ENCODE measurements around the gene RAP1GAP. TPM values are rescaled to one million over a fixed set of nuclear protein-coding genes. Genes with fewer than 3 reads are reported as not detected.

Gene RAP1GAP
- total and polyA plus RNA-seq, 9 of the 15 experiments (the other 6 are each of a cell fraction or from before 2014, with no cell fraction given), result 0.29 to 30.2 (median 19.2) TPM

GRCh38 chr1:21655748-21656147 is 13.4 kb downstream of the RAP1GAP start:
- H3K27ac ChIP-seq (ENCODE audit: extremely low read depth, low read depth, low read length), result no peak overlapping the region
- H3K4me3 ChIP-seq, result no peak overlapping the region
- WGBS (ENCODE audit: insufficient coverage, low coverage, missing lambda C conversion rate), result 26% methylated on average over 4 of the region's 4 CpGs
- peaks cover 7% of the 10 kb centered on the region for H3K79me2 ChIP-seq (ENCODE audit: control insufficient read depth, insufficient read depth, low read length)
- H3K36me3 ChIP-seq (ENCODE audit: control insufficient read depth, insufficient read depth, low read length), result no peaks in the 10 kb centered on the region
- in situ Hi-C loops (cut with MboI), result loop anchor here (5.0 to 25.0 kb wide), 3 partner anchors 143 to 401 kb away; partner anchors contain the start of gene ALPL
- ATAC-seq (peak; percentile 59), FAIRE-seq (peak; percentile 49), DNase-seq (ENCODE audit: extremely low read depth in 1 of 4, low spot score in 3 of 4) (peak; percentile 49 to 75 (median 60))
- H3K9me3 ChIP-seq (replicated peaks; ENCODE audit: control insufficient read depth, insufficient read depth, low read depth, low read length), result no peaks in the 10 kb centered on the region
- peaks cover 7% of the 10 kb centered on the region for H3K9me1 ChIP-seq (ENCODE audit: control insufficient read depth, insufficient read depth, low read length)
- no peak overlapping the region for H3K4me2 ChIP-seq (ENCODE audit: insufficient read depth, low read length)
- H4K20me1 ChIP-seq (replicated peaks; ENCODE audit: control insufficient read depth, insufficient read depth, low read length), result peaks cover 41% of the 10 kb centered on the region
- POLR2A ChIA-PET, result interaction anchor here (0.5 to 2.0 kb wide), 8 partner anchors 9 to 398 kb away, joined by 3 to 5 read pairs (median 3); no protein-coding TSS in a partner anchor
- intact Hi-C loops (cut with micrococcal nuclease), result loop anchor here (5.0 kb wide), 4 partner anchors 143 to 418 kb away; no protein-coding TSS in a partner anchor
- CTCF ChIA-PET (ENCODE audit: low intra/inter-chr PET ratio), result no interaction called here
- peak overlapping the region in 1 of 2 experiments; percentile 5; a peak in 1 of 4 replicates for H3K9ac ChIP-seq (ENCODE audit: insufficient read depth in 1 of 2, low read depth in 2 of 2, low read length in 2 of 2)
- BruUV-seq (replicated peaks), result no TSS peak
- peaks cover 24 to 48% of the 10 kb centered on the region in 2 experiments; a peak in 4 of 5 replicates for H3K4me1 ChIP-seq (replicated peaks in 1 of 2; ENCODE audit: control insufficient read depth in 2 of 2, insufficient read depth in 2 of 2, low read length in 2 of 2)
- H2AFZ ChIP-seq (ENCODE audit: low read depth, low read length), result no peak overlapping the region
- H3K27me3 ChIP-seq (ENCODE audit: control insufficient read depth in 2 of 2, insufficient read depth in 2 of 2, low read length in 2 of 2), result no peaks in the 10 kb centered on the region; a peak in 1 of 5 replicates
- TF ChIP-seq RAD21 (CRISPR knock-in tag; conservative IDR thresholded peaks at IDR 0.05 in 1 of 2, IDR thresholded peaks at IDR 0.05 in 1 of 2) (peak; percentile 5 to 49; a peak in 2 of 4 replicates), ZMIZ1 (IDR thresholded peaks at IDR 0.05; ENCODE audit: low read depth in 2 of 2, low read length in 2 of 2) (no peak), PKNOX1 (IDR thresholded peaks at IDR 0.05) (no peak), FOXP1 (CRISPR knock-in tag; IDR thresholded peaks at IDR 0.05) (no peak), ZNF592 (IDR thresholded peaks at IDR 0.05) (no peak), CTCF (IDR thresholded peaks at IDR 0.05 in 2 of 3, conservative IDR thresholded peaks at IDR 0.05 in 1 of 3; ENCODE audit: insufficient read depth in 2 of 3, low read depth in 1 of 3, low read length in 3 of 3) (peak; percentile 53 to 65 (median 58)), SMAD3 (CRISPR knock-in tag; conservative IDR thresholded peaks at IDR 0.05) (no peak)

All from K562 (cell line).